SK-N-SH (cell line): ENCODE data around the gene JAM2. TPM values are rescaled to one million over a fixed set of nuclear protein-coding genes. Genes with fewer than 3 reads are reported as not detected.

ENCODE experiments used
- CTCF ChIA-PET: fragments of 300-600, 350-600 bp; formaldehyde crosslinking; extraction: SDS; loops from one replicate; lab custom pipeline; 2021; lab: Yijun Ruan, JAX
- POLR2A ChIA-PET: fragments of 350-600 bp; sonication (Branson Sonifier 250); formaldehyde crosslinking; extraction: SDS; loops from one replicate; lab custom pipeline; 2020; ENCODE audit warnings: antibody characterized with exemption, inconsistent platforms; lab: Yijun Ruan, JAX
- DNase-seq: peaks from one replicate; pipeline ENCODE4 v3.0.0; 2012
- H2AFZ ChIP-seq: fragments of 200-600 bp; sonication (generic); 2 replicates; pipeline ENCODE4 v1.8.1; 2016; ENCODE audit warnings: antibody characterized with exemption, mild to moderate bottlenecking, low read depth
- H3F3A ChIP-seq: fragments of 200-600 bp; sonication (generic); replicated peaks from 2 replicates; pipeline ENCODE3; 2016; ENCODE audit warnings: antibody characterized with exemption, mild to moderate bottlenecking; ENCODE audit not compliant: insufficient read depth
- H3K27ac ChIP-seq, 2 experiments: fragments of 200-500 bp in 1 of 2; fragments of 200-600 bp in 1 of 2; sonication (Bioruptor generic) in 1 of 2; sonication (generic), shearing (Covaris generic) in 1 of 2; 2 replicates each; pipeline versions ENCODE4 v1.5.1 to v1.6.1; 2014 to 2016; ENCODE audit warnings: low read depth in 2 of 2, inconsistent platforms in 1 of 2, low read length in 1 of 2, mild to moderate bottlenecking in 1 of 2, mixed read lengths in 1 of 2
- H3K27me3 ChIP-seq: fragments of 200-600 bp; sonication (generic), shearing (Covaris generic); 2 replicates; pipeline ENCODE4 v1.6.1; 2016; ENCODE audit warnings: mixed run types; ENCODE audit not compliant: insufficient read depth
- H3K36me3 ChIP-seq, 2 experiments: fragments of 200-500 bp in 1 of 2; fragments of 200-600 bp in 1 of 2; sonication (Bioruptor generic) in 1 of 2; sonication (generic) in 1 of 2; replicated peaks in 1 of 2; 2 replicates each; pipeline versions ENCODE3 to v1.5.1; 2014 to 2016; ENCODE audit warnings: low read length in 1 of 2, mild to moderate bottlenecking in 1 of 2; ENCODE audit not compliant: insufficient read depth in 2 of 2, control insufficient read depth in 1 of 2
- H3K4me1 ChIP-seq, 2 experiments: fragments of 200-500 bp in 1 of 2; fragments of 200-600 bp in 1 of 2; sonication (Bioruptor generic) in 1 of 2; sonication (generic), shearing (Covaris generic) in 1 of 2; 2 replicates each; pipeline versions ENCODE4 v1.5.1 to v1.6.1; 2014 to 2016; ENCODE audit warnings: low read depth in 1 of 2, low read length in 1 of 2, mixed run types in 1 of 2; ENCODE audit not compliant: insufficient read depth in 2 of 2, control insufficient read depth in 1 of 2
- H3K4me2 ChIP-seq: fragments of 200-600 bp; sonication (generic), shearing (Covaris generic); 2 replicates; pipeline ENCODE4 v1.6.1; 2017; ENCODE audit warnings: mixed run types
- H3K4me3 ChIP-seq, 2 experiments: fragments of 200-500 bp in 1 of 2; fragments of 200-600 bp in 1 of 2; sonication (Bioruptor generic) in 1 of 2; sonication (generic), shearing (Covaris generic) in 1 of 2; 2 replicates each; pipeline versions ENCODE4 v1.5.1 to v1.8.1; 2014 to 2016; ENCODE audit warnings: low read depth in 2 of 2, inconsistent platforms in 1 of 2, low read length in 1 of 2, mild to moderate bottlenecking in 1 of 2, mixed read lengths in 1 of 2, moderate library complexity in 1 of 2
- H3K79me2 ChIP-seq: fragments of 200-600 bp; sonication (generic); 2 replicates; pipeline ENCODE4 v1.8.1; 2017; ENCODE audit warnings: mild to moderate bottlenecking; ENCODE audit not compliant: insufficient read depth
- H3K9ac ChIP-seq: fragments of 200-600 bp; sonication (generic); 2 replicates; pipeline ENCODE4 v1.6.1; 2017; ENCODE audit warnings: mixed run types
- H3K9me2 ChIP-seq: fragments of 200-600 bp; sonication (generic); 2 replicates; pipeline ENCODE4 v1.6.1; 2017; ENCODE audit warnings: mixed run types
- H3K9me3 ChIP-seq: fragments of 200-600 bp; sonication (generic); 2 replicates; pipeline ENCODE4 v1.6.1; 2017; ENCODE audit warnings: mixed run types, mild to moderate bottlenecking, moderate library complexity
- H4K20me1 ChIP-seq: fragments of 200-600 bp; sonication (generic); 2 replicates; pipeline ENCODE4 v1.6.1; 2017; ENCODE audit warnings: mild to moderate bottlenecking, mixed run types; ENCODE audit not compliant: insufficient read depth
- CHD2 ChIP-seq: fragments of 150-350 bp; IDR thresholded peaks from 2 replicates; pipeline ENCODE4 v1.6.1; 2018; ENCODE audit warnings: low read length; ENCODE audit not compliant: partially characterized antibody
- CTCF ChIP-seq: fragments of 200-600 bp; sonication (generic); IDR thresholded peaks from 2 replicates; pipeline ENCODE4 v1.6.1; 2017; ENCODE audit warnings: antibody characterized with exemption, mild to moderate bottlenecking, moderate library complexity
- EP300 ChIP-seq, 2 experiments: IDR thresholded peaks; 2 replicates each; pipeline versions ENCODE4 v1.4.0 to v1.6.1; 2012; ENCODE audit warnings: borderline replicate concordance in 1 of 2, low read depth in 1 of 2, low read length in 1 of 2
- EZH2phosphoT487 ChIP-seq: fragments of 200-600 bp; sonication (generic); IDR thresholded peaks from 2 replicates; pipeline ENCODE4 v1.6.1; 2017; ENCODE audit warnings: low read depth, mixed run types, mild to moderate bottlenecking, antibody characterized with exemption, moderate library complexity, borderline replicate concordance
- FOXJ3 ChIP-seq: sonication (generic); formaldehyde crosslinking; IDR thresholded peaks from 2 replicates; pipeline ENCODE4 v1.5.1; 2020; ENCODE audit warnings: mild to moderate bottlenecking, missing genetic modification reagents
- FOXM1 ChIP-seq: IDR thresholded peaks from 2 replicates; pipeline ENCODE4 v1.4.0; 2012; ENCODE audit warnings: low read depth, mild to moderate bottlenecking
- IRF3 ChIP-seq: fragments of 150-350 bp; IDR thresholded peaks from 2 replicates; pipeline ENCODE4 v1.6.1; 2016; ENCODE audit warnings: mild to moderate bottlenecking, low read depth, low read length
- JUND ChIP-seq: IDR thresholded peaks from 2 replicates; pipeline ENCODE4 v1.4.0; 2012
- NFIC ChIP-seq: IDR thresholded peaks from 2 replicates; pipeline ENCODE4 v1.4.0; 2012; ENCODE audit warnings: borderline replicate concordance
- NRF1 ChIP-seq: IDR thresholded peaks from 2 replicates; pipeline ENCODE4 v1.6.1; 2012; ENCODE audit warnings: low read depth, mild to moderate bottlenecking, low read length
- PBX3 ChIP-seq: IDR thresholded peaks from 2 replicates; pipeline ENCODE4; 2012
- RAD21 ChIP-seq: IDR thresholded peaks from 2 replicates; pipeline ENCODE4 v1.6.1; 2012; ENCODE audit warnings: mild to moderate bottlenecking, low read length
- SIN3A ChIP-seq: IDR thresholded peaks from 2 replicates; pipeline ENCODE4 v1.6.1; 2012; ENCODE audit warnings: low read depth, mild to moderate bottlenecking, low read length, moderate library complexity, borderline replicate concordance
- SMC3 ChIP-seq: IDR thresholded peaks from 2 replicates; pipeline ENCODE4 v1.6.1; 2012; ENCODE audit warnings: low read depth, low read length, improper control_type of control experiment
- TAF1 ChIP-seq: IDR thresholded peaks from 2 replicates; pipeline ENCODE4 v1.6.1; 2012; ENCODE audit warnings: low read depth, mild to moderate bottlenecking, low read length, moderate library complexity, borderline replicate concordance
- USF2 ChIP-seq: fragments of 150-350 bp; IDR thresholded peaks from 2 replicates; pipeline ENCODE4 v1.6.1; 2017; ENCODE audit warnings: antibody characterized with exemption, low read length, low read depth, borderline replicate concordance
- ZBTB33 ChIP-seq: IDR thresholded peaks from 2 replicates; pipeline ENCODE4 v1.4.0; 2012; ENCODE audit warnings: low read depth, borderline replicate concordance
- WGBS: methylation state at CpG from one replicate; pipeline ENCODE4 v1.1.6; 2017; ENCODE audit warnings: low lambda C conversion rate; 5-methylcytosine and 5-hydroxymethylcytosine counted together
- polyA plus RNA-seq, 3 experiments: library from polyadenylated mRNA; depleted of rRNA; stranded (reverse); fragments of >200 nt; gene quantifications; 2 replicates each; pipeline ENCODE4 v1.2.3, GENCODE V29; 2012

JAM2 gene
- polyA plus RNA-seq, 1 of the 3 experiments (the other 2 are of a cell fraction): 8.3 TPM

GRCh38 chr21:25708467-25709065 is 69.5 kb downstream of the JAM2 start:
- no peak for TF ChIP-seq TAF1
- TF ChIP-seq CHD2: no peak
- TF ChIP-seq USF2: no peak
- peak; percentile 76 for TF ChIP-seq RAD21
- TF ChIP-seq PBX3: no peak
- no peak for TF ChIP-seq IRF3
- TF ChIP-seq NFIC: no peak
- TF ChIP-seq SMC3: peak; percentile 89
- no peak for TF ChIP-seq FOXJ3 (CRISPR knock-in tag)
- no peak for TF ChIP-seq EZH2phosphoT487
- TF ChIP-seq NRF1: no peak
- no peak for TF ChIP-seq SIN3A
- TF ChIP-seq EP300 (IDR thresholded peaks at IDR 0.05; ENCODE audit: borderline replicate concordance in 1 of 2, low read depth in 1 of 2, low read length in 1 of 2): no peak
- TF ChIP-seq FOXM1: no peak
- peak; percentile 93 for TF ChIP-seq CTCF
- TF ChIP-seq JUND: no peak
- no peak for TF ChIP-seq ZBTB33
- TF ChIP-seq, all 33 proteins: peak for 3
- Histone ChIP-seq H3K79me2 (no peaks in the 10 kb centered on the region), H3K4me1 (no peaks in the 10 kb centered on the region), H3K9me2 (no peaks in the 10 kb centered on the region), H3K36me3 (peaks cover 4 to 6% of the 10 kb centered on the region in 2 experiments), H2AFZ (no peak overlapping the region), H3K4me3 (no peak overlapping the region), H3K9me3 (no peaks in the 10 kb centered on the region), H4K20me1 (no peaks in the 10 kb centered on the region), H3K27me3 (no peaks in the 10 kb centered on the region), H3K27ac (no peak overlapping the region), H3F3A (peaks cover 6% of the 10 kb centered on the region), H3K4me2 (no peak overlapping the region), H3K9ac (no peak overlapping the region)
- ChIA-PET CTCF (interaction anchor here (0.6 to 5.4 kb wide), 15 partner anchors 9 to 100 kb away, joined by 3 to 75 read pairs (median 4); partner anchors contain the start of gene JAM2), POLR2A (no interaction called here)
- peak; percentile 47 for DNase-seq
- 45% methylated on average over 7 of the region's 7 CpGs for WGBS
